ENCODE measurements around the gene RS1. TPM values are rescaled to one million over a fixed set of nuclear protein-coding genes. Genes with fewer than 3 reads are reported as not detected.

RS1 gene
- polyA plus RNA-seq, 1 donor (not counting 4 experiments of a cell fraction or from before 2014, with no cell fraction given): not detected

- TF ChIP-seq EZH2 (IDR thresholded peaks at IDR 0.05; ENCODE audit: low read length): no peak
- TF ChIP-seq, protein P1, sequence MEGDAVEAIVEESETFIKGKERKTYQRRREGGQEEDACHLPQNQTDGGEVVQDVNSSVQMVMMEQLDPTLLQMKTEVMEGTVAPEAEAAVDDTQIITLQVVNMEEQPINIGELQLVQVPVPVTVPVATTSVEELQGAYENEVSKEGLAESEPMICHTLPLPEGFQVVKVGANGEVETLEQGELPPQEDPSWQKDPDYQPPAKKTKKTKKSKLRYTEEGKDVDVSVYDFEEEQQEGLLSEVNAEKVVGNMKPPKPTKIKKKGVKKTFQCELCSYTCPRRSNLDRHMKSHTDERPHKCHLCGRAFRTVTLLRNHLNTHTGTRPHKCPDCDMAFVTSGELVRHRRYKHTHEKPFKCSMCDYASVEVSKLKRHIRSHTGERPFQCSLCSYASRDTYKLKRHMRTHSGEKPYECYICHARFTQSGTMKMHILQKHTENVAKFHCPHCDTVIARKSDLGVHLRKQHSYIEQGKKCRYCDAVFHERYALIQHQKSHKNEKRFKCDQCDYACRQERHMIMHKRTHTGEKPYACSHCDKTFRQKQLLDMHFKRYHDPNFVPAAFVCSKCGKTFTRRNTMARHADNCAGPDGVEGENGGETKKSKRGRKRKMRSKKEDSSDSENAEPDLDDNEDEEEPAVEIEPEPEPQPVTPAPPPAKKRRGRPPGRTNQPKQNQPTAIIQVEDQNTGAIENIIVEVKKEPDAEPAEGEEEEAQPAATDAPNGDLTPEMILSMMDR (optimal IDR thresholded peaks at IDR 0.05 in 1 of 3, IDR thresholded peaks at IDR 0.05 in 1 of 3, conservative IDR thresholded peaks at IDR 0.05 in 1 of 3; ENCODE audit: extremely low read depth in 1 of 3, insufficient read depth in 2 of 3, low read length in 3 of 3): no peak
- H3K36me3 ChIP-seq (ENCODE audit: control insufficient read depth in 2 of 2, extremely low read depth in 1 of 2, insufficient read depth in 2 of 2, low read length in 2 of 2): no peaks in the 10 kb centered on the region
- H3K4me3 ChIP-seq (ENCODE audit: control insufficient read depth in 2 of 3, extremely low read depth in 1 of 3, insufficient read depth in 2 of 3, low read depth in 1 of 3, low read length in 3 of 3): no peak overlapping the region
- H3K27me3 ChIP-seq (ENCODE audit: control insufficient read depth, extremely low read depth, insufficient read depth, low read length): peaks cover 6% of the 10 kb centered on the region
- H4K20me1 ChIP-seq (ENCODE audit: control insufficient read depth, extremely low read depth, insufficient read depth, low read length): no peaks in the 10 kb centered on the region
- no peaks in the 10 kb centered on the region for H3K79me2 ChIP-seq (ENCODE audit: control insufficient read depth, insufficient read depth, low read length)
- dilution Hi-C loops (cut with MboI; ENCODE audit: extremely low pct_ligation_motif_present, low sequenced_read_pairs): no loop called here
- DNase-seq (ENCODE audit: low read depth, low spot score): no peak
- no peak overlapping the region for H2AFZ ChIP-seq (ENCODE audit: control insufficient read depth, low read length)
- H3K9me1 ChIP-seq (ENCODE audit: control insufficient read depth, extremely low read depth, insufficient read depth, low read length): no peaks in the 10 kb centered on the region
- H3K27ac ChIP-seq (ENCODE audit: control insufficient read depth, insufficient read depth, low read length): no peak overlapping the region
- no peak overlapping the region for H3K4me2 ChIP-seq (ENCODE audit: control insufficient read depth, extremely low read depth, insufficient read depth, low read depth, low read length)
- H3K4me1 ChIP-seq (ENCODE audit: control insufficient read depth, extremely low read depth, insufficient read depth, low read length): peaks cover 4% of the 10 kb centered on the region
- no peak for FAIRE-seq
- H3K9me3 ChIP-seq (ENCODE audit: control insufficient read depth, low read depth, low read length): no peaks in the 10 kb centered on the region
- H3K9ac ChIP-seq (ENCODE audit: control insufficient read depth, extremely low read depth, insufficient read depth, low read length): no peak overlapping the region
These were observed 29.9 kb upstream of the RS1 start for GRCh38 chrX:18701621-18702361.

GRCh38 chrX:18698737-18699650 is 27.1 kb upstream of the RS1 start:
- TF ChIP-seq EZH2 (IDR thresholded peaks at IDR 0.05; ENCODE audit: low read length): no peak
- TF ChIP-seq, protein P1 (optimal IDR thresholded peaks at IDR 0.05 in 1 of 3, IDR thresholded peaks at IDR 0.05 in 1 of 3, conservative IDR thresholded peaks at IDR 0.05 in 1 of 3; ENCODE audit: extremely low read depth in 1 of 3, insufficient read depth in 2 of 3, low read length in 3 of 3): no peak
- no peak overlapping the region for H3K4me2 ChIP-seq (ENCODE audit: control insufficient read depth, extremely low read depth, insufficient read depth, low read depth, low read length)
- dilution Hi-C loops (cut with MboI; ENCODE audit: extremely low pct_ligation_motif_present, low sequenced_read_pairs): no loop called here

More at GRCh38 chrX:18698737-18699650, 27.1 kb upstream of the RS1 start:
- DNase-seq (ENCODE audit: low read depth, low spot score) (no peak), FAIRE-seq (no peak)
- Histone ChIP-seq H3K4me3 (ENCODE audit: control insufficient read depth in 2 of 3, extremely low read depth in 1 of 3, insufficient read depth in 2 of 3, low read depth in 1 of 3, low read length in 3 of 3) (no peak overlapping the region), H3K27me3 (ENCODE audit: control insufficient read depth, extremely low read depth, insufficient read depth, low read length) (peaks cover 10% of the 10 kb centered on the region), H3K27ac (ENCODE audit: control insufficient read depth, insufficient read depth, low read length) (no peak overlapping the region), H3K9ac (ENCODE audit: control insufficient read depth, extremely low read depth, insufficient read depth, low read length) (no peak overlapping the region), H2AFZ (ENCODE audit: control insufficient read depth, low read length) (no peak overlapping the region), H3K79me2 (ENCODE audit: control insufficient read depth, insufficient read depth, low read length) (no peaks in the 10 kb centered on the region), H3K36me3 (ENCODE audit: control insufficient read depth in 2 of 2, extremely low read depth in 1 of 2, insufficient read depth in 2 of 2, low read length in 2 of 2) (no peaks in the 10 kb centered on the region), H3K9me1 (ENCODE audit: control insufficient read depth, extremely low read depth, insufficient read depth, low read length) (no peaks in the 10 kb centered on the region), H3K9me3 (ENCODE audit: control insufficient read depth, low read depth, low read length) (no peaks in the 10 kb centered on the region), H4K20me1 (ENCODE audit: control insufficient read depth, extremely low read depth, insufficient read depth, low read length) (no peaks in the 10 kb centered on the region), H3K4me1 (ENCODE audit: control insufficient read depth, extremely low read depth, insufficient read depth, low read length) (peaks cover 4% of the 10 kb centered on the region)
